ENCODE data around the gene MCU. TPM values are rescaled to one million over a fixed set of nuclear protein-coding genes. Genes with fewer than 3 reads are reported as not detected.

MCU gene
- total RNA-seq, 4 donors from 2014 or later: 30.0 to 42.8 (median 34.1) TPM

DNA sequence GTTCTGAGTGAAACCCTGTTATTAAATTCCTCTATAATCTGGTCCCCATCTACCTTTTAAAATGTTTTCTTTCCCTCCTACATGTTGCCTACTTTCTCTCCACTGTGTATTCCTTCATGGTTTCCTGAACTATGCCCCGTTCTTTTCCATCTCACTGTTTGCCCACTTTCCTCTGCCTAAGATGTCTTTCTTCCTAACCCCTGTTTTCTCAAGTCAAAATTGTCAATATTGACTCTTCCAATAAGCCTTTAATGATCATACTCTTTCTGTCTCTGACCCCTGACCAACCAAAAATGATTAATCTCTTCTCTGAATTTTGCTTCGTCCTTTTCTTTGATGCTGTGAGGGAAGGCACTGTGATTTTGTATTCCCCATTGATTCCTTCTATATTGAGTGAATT, 171.0 kb downstream of the MCU start:
- no peak overlapping the region for H3K4me3 ChIP-seq (ENCODE audit: low read depth, poor library complexity, severe bottlenecking)
- WGBS, 2 donors: 94 to 95% methylated on average over 2 of the region's 2 CpGs
- DNase-seq (ENCODE audit: low spot score in 2 of 2): no peak
- TF ChIP-seq POLR2A (IDR thresholded peaks at IDR 0.05): no peak
- TF ChIP-seq, protein P1, sequence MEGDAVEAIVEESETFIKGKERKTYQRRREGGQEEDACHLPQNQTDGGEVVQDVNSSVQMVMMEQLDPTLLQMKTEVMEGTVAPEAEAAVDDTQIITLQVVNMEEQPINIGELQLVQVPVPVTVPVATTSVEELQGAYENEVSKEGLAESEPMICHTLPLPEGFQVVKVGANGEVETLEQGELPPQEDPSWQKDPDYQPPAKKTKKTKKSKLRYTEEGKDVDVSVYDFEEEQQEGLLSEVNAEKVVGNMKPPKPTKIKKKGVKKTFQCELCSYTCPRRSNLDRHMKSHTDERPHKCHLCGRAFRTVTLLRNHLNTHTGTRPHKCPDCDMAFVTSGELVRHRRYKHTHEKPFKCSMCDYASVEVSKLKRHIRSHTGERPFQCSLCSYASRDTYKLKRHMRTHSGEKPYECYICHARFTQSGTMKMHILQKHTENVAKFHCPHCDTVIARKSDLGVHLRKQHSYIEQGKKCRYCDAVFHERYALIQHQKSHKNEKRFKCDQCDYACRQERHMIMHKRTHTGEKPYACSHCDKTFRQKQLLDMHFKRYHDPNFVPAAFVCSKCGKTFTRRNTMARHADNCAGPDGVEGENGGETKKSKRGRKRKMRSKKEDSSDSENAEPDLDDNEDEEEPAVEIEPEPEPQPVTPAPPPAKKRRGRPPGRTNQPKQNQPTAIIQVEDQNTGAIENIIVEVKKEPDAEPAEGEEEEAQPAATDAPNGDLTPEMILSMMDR (IDR thresholded peaks at IDR 0.05): no peak
- intact Hi-C loops (cut with DNase I; ENCODE audit: low total_unique reads): no loop called here

DNA sequence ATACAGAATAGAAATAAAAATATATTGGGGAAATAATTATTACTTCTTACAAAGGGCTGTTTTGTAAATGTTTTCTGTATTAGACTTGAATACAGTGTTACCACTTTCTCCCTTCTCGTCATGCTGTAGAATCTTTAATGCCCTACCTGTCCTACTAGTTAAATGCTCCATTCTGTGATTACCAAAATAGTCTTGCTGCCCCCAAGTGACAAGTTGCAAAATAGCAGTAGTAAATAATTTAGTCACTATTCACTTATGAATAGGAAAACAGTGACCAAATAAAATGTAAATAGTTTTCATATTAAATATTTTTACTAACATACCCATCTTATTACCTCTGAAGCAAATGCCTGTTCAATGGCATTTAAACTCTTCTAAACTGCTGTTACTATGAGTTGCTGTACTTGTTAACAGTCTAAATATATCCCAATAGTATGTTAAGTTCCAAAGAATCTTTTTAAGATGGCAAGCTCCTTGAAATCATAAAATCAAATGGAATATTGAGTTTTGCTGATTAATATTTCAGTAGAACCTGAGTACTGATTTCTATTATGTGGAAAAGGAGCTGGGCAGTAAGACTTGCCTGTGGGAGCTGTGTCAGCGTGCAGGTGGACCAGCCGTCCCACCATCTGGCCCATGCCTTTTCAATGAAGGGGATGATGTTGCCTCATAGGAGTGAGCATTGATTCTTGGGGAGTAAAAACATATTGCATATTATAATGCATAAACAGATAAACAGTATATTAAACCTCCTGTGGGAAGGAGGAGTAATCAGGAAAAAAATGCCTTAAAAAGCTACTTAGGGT, 183.5 kb downstream of the MCU start:
- DNase-seq (ENCODE audit: low spot score in 2 of 2): no peak
- intact Hi-C loops (cut with DNase I; ENCODE audit: low total_unique reads): no loop called here
- WGBS, 2 donors: 76 to 77% methylated on average over 3 of the region's 3 CpGs
- H3K4me3 ChIP-seq (ENCODE audit: low read depth, poor library complexity, severe bottlenecking): no peak overlapping the region
- TF ChIP-seq, protein P1 (IDR thresholded peaks at IDR 0.05): no peak
- TF ChIP-seq POLR2A (IDR thresholded peaks at IDR 0.05): no peak

DNA sequence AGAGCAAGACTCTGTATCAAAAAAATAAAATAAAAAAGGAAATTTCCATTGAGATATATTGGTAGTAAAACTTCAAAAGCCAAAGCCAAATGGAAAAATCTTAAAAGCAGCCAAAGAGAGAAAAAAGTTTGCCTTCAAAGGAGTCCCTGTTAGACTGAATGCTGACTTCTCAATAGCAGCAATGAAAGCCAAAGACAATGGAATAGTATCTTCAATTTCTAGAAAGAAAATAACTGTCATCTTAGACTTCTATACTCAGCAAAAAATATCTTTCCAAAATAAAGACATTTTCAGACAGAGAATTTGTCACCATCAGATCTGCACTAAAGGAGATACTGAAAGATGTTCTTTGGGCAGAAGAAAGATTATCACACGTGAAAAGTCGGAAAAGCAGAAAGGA, 187.3 kb downstream of the MCU start:
- 98 to 99% methylated on average over 2 of the region's 2 CpGs for WGBS, 2 donors
- intact Hi-C loops (cut with DNase I; ENCODE audit: low total_unique reads): no loop called here
- no peak overlapping the region for H3K4me3 ChIP-seq (ENCODE audit: low read depth, poor library complexity, severe bottlenecking)
- no peak for DNase-seq (ENCODE audit: low spot score in 2 of 2)
- no peak for TF ChIP-seq POLR2A (IDR thresholded peaks at IDR 0.05)

DNA sequence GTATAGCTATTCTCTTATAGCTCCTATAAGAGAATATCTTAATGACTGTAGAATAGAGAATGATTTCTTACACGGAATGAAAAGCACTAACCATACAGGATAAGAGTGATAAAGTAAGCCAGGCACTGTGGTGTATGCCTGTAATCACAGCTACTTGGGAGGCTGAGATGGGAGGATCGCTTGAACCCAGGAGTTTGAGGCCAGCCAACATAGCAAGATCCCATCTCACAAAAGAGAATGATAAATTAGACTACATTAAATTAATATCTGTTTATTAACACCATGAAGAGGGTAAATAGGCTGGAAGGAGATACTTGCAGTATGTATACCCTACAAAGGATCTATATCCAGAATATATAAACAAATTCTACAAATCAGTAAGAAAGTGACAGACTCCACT, 189.3 kb downstream of the MCU start:
- no peak overlapping the region for H3K4me3 ChIP-seq (ENCODE audit: low read depth, poor library complexity, severe bottlenecking)
- intact Hi-C loops (cut with DNase I; ENCODE audit: low total_unique reads): no loop called here
- no peak for DNase-seq (ENCODE audit: low spot score in 2 of 2)
- WGBS, 2 donors: 97 to 100% methylated on average over 2 of the region's 2 CpGs
- TF ChIP-seq POLR2A (IDR thresholded peaks at IDR 0.05): no peak
- TF ChIP-seq, protein P1 (IDR thresholded peaks at IDR 0.05): no peak

DNA sequence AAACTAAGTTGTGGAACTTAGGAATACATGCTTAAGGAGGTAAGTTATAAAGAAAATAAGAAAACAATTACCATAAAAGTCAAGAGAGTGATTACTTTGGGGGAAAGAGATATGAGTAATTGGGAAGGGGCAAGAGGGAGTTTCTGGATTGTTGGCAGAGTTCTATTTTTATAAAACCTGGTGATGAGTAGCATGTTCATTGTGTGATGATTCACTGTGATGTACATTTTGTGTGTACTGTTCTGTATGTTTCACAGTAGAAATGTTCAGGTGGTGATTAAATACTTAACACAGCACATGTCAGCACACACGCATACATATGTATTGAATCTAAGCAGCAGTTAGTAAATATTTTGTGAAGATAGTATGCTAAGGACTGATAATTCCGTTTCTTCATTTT, 191.9 kb downstream of the MCU start:
- no peak overlapping the region for H3K4me3 ChIP-seq (ENCODE audit: low read depth, poor library complexity, severe bottlenecking)
- 98% methylated on average over 2 of the region's 2 CpGs for WGBS, 2 donors
- no peak for DNase-seq (ENCODE audit: low spot score in 2 of 2)
- TF ChIP-seq, protein P1 (IDR thresholded peaks at IDR 0.05): no peak
- no peak for TF ChIP-seq POLR2A (IDR thresholded peaks at IDR 0.05)
- intact Hi-C loops (cut with DNase I; ENCODE audit: low total_unique reads): no loop called here

DNA sequence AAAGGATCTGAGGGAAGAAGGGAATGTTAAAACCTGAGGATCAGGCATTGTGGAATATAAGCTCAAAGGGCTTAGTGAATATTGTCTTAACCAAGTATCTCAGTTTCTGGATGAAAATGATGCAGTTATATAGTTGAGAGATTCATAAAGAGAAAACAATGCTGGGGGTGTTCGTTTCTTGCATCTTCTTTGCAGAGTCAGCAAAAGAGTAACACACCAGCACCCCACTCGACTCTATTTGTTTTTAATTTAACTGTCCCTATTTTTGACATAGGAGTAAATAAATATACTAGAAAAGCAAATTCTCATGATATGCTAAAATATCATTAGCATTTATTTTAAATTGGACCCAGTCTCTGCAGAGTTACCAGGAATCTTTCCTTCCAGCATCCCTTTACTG, 194.0 kb downstream of the MCU start:
- DNase-seq (ENCODE audit: low spot score in 2 of 2): no peak
- 87 to 88% methylated on average over 2 of the region's 2 CpGs for WGBS, 2 donors
- H3K4me3 ChIP-seq (ENCODE audit: low read depth, poor library complexity, severe bottlenecking): no peak overlapping the region
- no peak for TF ChIP-seq POLR2A (IDR thresholded peaks at IDR 0.05)
- TF ChIP-seq, protein P1 (IDR thresholded peaks at IDR 0.05): no peak
- intact Hi-C loops (cut with DNase I; ENCODE audit: low total_unique reads): no loop called here
